ENCODE results near the gene ZYG11B. TPM values are rescaled to one million over a fixed set of nuclear protein-coding genes. Genes with fewer than 3 reads are reported as not detected.

Gene ZYG11B
- total and polyA plus RNA-seq, 2 of the 13 experiments (the other 11 are each of a cell fraction or from before 2014, with no cell fraction given), result 6.9 to 17.9 TPM

GRCh38 chr1:52702886-52703787 is 23.1 kb upstream of the ZYG11B start (continued):
- TF ChIP-seq ZNF281 (CRISPR knock-in tag; IDR thresholded peaks at IDR 0.05; ENCODE audit: borderline replicate concordance) (peak; percentile 97), ZNF44 (CRISPR knock-in tag; IDR thresholded peaks at IDR 0.05) (peak; percentile 97), ZNF251 (CRISPR knock-in tag; IDR thresholded peaks at IDR 0.05) (no peak), MAF1 (CRISPR knock-in tag; IDR thresholded peaks at IDR 0.05; ENCODE audit: borderline replicate concordance) (no peak), ZHX1 (CRISPR knock-in tag; IDR thresholded peaks at IDR 0.05; ENCODE audit: low read depth) (no peak; the same call in 1 of the 2 replicates), ZNF512 (CRISPR knock-in tag; IDR thresholded peaks at IDR 0.05) (no peak), FOXP4 (CRISPR knock-in tag; IDR thresholded peaks at IDR 0.05) (no peak; the same call in 1 of the 2 replicates), ZNF407 (CRISPR knock-in tag; IDR thresholded peaks at IDR 0.05; ENCODE audit: not compliant biosample characterization) (peak; percentile 91)

All from HepG2 (cell line).